IMR-90 (cell line): Measurements from ENCODE around the gene MTERF1. TPM values are rescaled to one million over a fixed set of nuclear protein-coding genes. Genes with fewer than 3 reads are reported as not detected.

ENCODE experiments used
- ATAC-seq: fragments of 200-7000 bp; cut with Tn5 transposase; 2 replicates; pipeline ENCODE4 v1.9.1; 2020; ENCODE audit warnings: low read depth, mild to moderate bottlenecking, moderate library complexity
- BruUV-seq: library from RNA; stranded (reverse); fragments of 400-500 nt; replicated peaks from 2 replicates; lab custom pipeline; 2021; lab: Mats Ljungman, UMichigan
- CTCF ChIA-PET: fragments of 300-600 bp; formaldehyde crosslinking; extraction: SDS; loops from one replicate; lab custom pipeline; 2021; ENCODE audit warnings: antibody characterized with exemption; lab: Yijun Ruan, JAX
- POLR2A ChIA-PET: fragments of 300-600 bp; sonication (Branson Sonifier 250); formaldehyde crosslinking; loops from one replicate; lab custom pipeline; 2022; ENCODE audit warnings: antibody characterized with exemption; ENCODE audit not compliant: unreplicated experiment; lab: Charles Lee
- DNase-seq: peaks from one replicate; pipeline ENCODE4 v3.0.0; 2013
- H2AFZ ChIP-seq: replicated peaks from 2 replicates; pipeline ENCODE3; 2013; ENCODE audit warnings: low read length, mild to moderate bottlenecking; ENCODE audit not compliant: poor library complexity
- H2AK5ac ChIP-seq: 2 replicates; pipeline ENCODE4 v1.6.1; 2013; ENCODE audit warnings: low read depth, low read length, inconsistent platforms
- H2AK9ac ChIP-seq: replicated peaks from 2 replicates; pipeline ENCODE3; 2013; ENCODE audit warnings: mild to moderate bottlenecking, low read depth, low read length, moderate library complexity; ENCODE audit not compliant: poor library complexity
- H2BK120ac ChIP-seq: 2 replicates; pipeline ENCODE4 v1.6.1; 2013; ENCODE audit warnings: low read depth, low read length, inconsistent platforms
- H2BK15ac ChIP-seq: 3 replicates; pipeline ENCODE4 v1.6.1; 2013; ENCODE audit warnings: low read depth, low read length, inconsistent platforms
- H2BK20ac ChIP-seq: 2 replicates; pipeline ENCODE4 v1.6.1; 2013; ENCODE audit warnings: low read depth, mild to moderate bottlenecking, inconsistent platforms, low read length, moderate library complexity
- H2BK5ac ChIP-seq: 2 replicates; pipeline ENCODE4 v1.6.1; 2013; ENCODE audit warnings: mild to moderate bottlenecking, low read depth, low read length, inconsistent platforms; ENCODE audit not compliant: poor library complexity, severe bottlenecking
- H3K14ac ChIP-seq: replicated peaks from 2 replicates; pipeline ENCODE4 v1.6.1; 2013; ENCODE audit warnings: low read depth, low read length, inconsistent platforms
- H3K18ac ChIP-seq: 2 replicates; pipeline ENCODE4 v1.6.1; 2013; ENCODE audit warnings: low read depth, low read length, control low read depth
- H3K23ac ChIP-seq: 2 replicates; pipeline ENCODE4 v1.6.1; 2013; ENCODE audit warnings: low read depth, low read length, inconsistent platforms
- H3K27ac ChIP-seq: 2 replicates; pipeline ENCODE4 v1.5.1; 2013; ENCODE audit warnings: mild to moderate bottlenecking, control low read depth, low read length; ENCODE audit not compliant: insufficient read depth
- H3K27me3 ChIP-seq: 2 replicates; pipeline ENCODE4 v1.6.1; 2013; ENCODE audit warnings: low read length; ENCODE audit not compliant: control insufficient read depth, insufficient read depth
- H3K36me3 ChIP-seq: 2 replicates; pipeline ENCODE4 v1.6.1; 2013; ENCODE audit warnings: low read length, mixed read lengths; ENCODE audit not compliant: control insufficient read depth, insufficient read depth
- H3K4ac ChIP-seq: 2 replicates; pipeline ENCODE4 v1.6.1; 2013; ENCODE audit warnings: low read depth, low read length, inconsistent platforms
- H3K4me1 ChIP-seq: 2 replicates; pipeline ENCODE4 v1.6.1; 2013; ENCODE audit warnings: low read length, mixed read lengths; ENCODE audit not compliant: control insufficient read depth, insufficient read depth
- H3K4me2 ChIP-seq: 2 replicates; pipeline ENCODE4 v1.6.1; 2013; ENCODE audit warnings: low read depth, mild to moderate bottlenecking, control low read depth, low read length, moderate library complexity
- H3K4me3 ChIP-seq: 2 replicates; pipeline ENCODE4 v1.5.1; 2013; ENCODE audit warnings: low read depth, mild to moderate bottlenecking, control low read depth, low read length, moderate library complexity; ENCODE audit not compliant: insufficient read depth
- H3K56ac ChIP-seq: 2 replicates; pipeline ENCODE4 v1.6.1; 2013; ENCODE audit warnings: low read length, inconsistent platforms; ENCODE audit not compliant: insufficient read depth; ENCODE audit errors: extremely low read depth
- H3K79me1 ChIP-seq, 2 experiments: 2 replicates each; pipeline ENCODE4 v1.6.1; 2013; ENCODE audit warnings: low read length in 2 of 2, inconsistent platforms in 1 of 2, low read depth in 1 of 2
- H3K9ac ChIP-seq: 2 replicates; pipeline ENCODE4 v1.6.1; 2013; ENCODE audit warnings: low read depth, low read length, control low read depth
- H3K9me1 ChIP-seq: 2 replicates; pipeline ENCODE4 v1.6.1; 2013; ENCODE audit warnings: low read length, inconsistent platforms; ENCODE audit not compliant: insufficient read depth
- H3K9me3 ChIP-seq: 2 replicates; pipeline ENCODE4 v1.6.1; 2013; ENCODE audit warnings: low read length; ENCODE audit not compliant: control insufficient read depth, insufficient read depth
- H4K20me1 ChIP-seq: 2 replicates; pipeline ENCODE4 v1.6.1; 2013; ENCODE audit warnings: low read length, inconsistent platforms; ENCODE audit not compliant: insufficient read depth
- H4K5ac ChIP-seq: 2 replicates; pipeline ENCODE4 v1.6.1; 2013; ENCODE audit warnings: mild to moderate bottlenecking, low read depth, low read length, control low read depth
- H4K8ac ChIP-seq, 2 experiments: 2 replicates each; pipeline ENCODE4 v1.6.1; 2013; ENCODE audit warnings: low read depth in 2 of 2, low read length in 2 of 2, control low read depth in 1 of 2, inconsistent platforms in 1 of 2
- H4K91ac ChIP-seq: 2 replicates; pipeline ENCODE4 v1.6.1; 2013; ENCODE audit warnings: low read depth, low read length, inconsistent platforms; ENCODE audit not compliant: insufficient read depth
- CTCF ChIP-seq: conservative IDR thresholded peaks from 2 replicates; pipeline ENCODE4 v1.5.1; 2012; ENCODE audit warnings: mild to moderate bottlenecking, low read depth, low read length, improper control_type of control experiment
- MAZ ChIP-seq: IDR thresholded peaks from 2 replicates; pipeline ENCODE4 v1.6.1; 2012; ENCODE audit warnings: low read depth, mild to moderate bottlenecking, low read length, improper control_type of control experiment, moderate library complexity, borderline replicate concordance
- dilution Hi-C: fragments of 300-500 bp; cut with HindIII; formaldehyde crosslinking; loops from one replicate; pipeline ENCODE4 v1.14.3; 2018; ENCODE audit warnings: low sequenced_read_pairs; ENCODE audit not compliant: unreplicated experiment
- in situ Hi-C: fragments of 300-500 bp; cut with MboI; formaldehyde crosslinking; loops from 3 replicates; pipeline ENCODE4 v1.14.3; 2019; ENCODE audit warnings: low sequenced_read_pairs, inconsistent platforms, mixed read lengths
- intact Hi-C: fragments of 100-400 bp; cut with micrococcal nuclease; formaldehyde crosslinking; loops from 2 replicates; pipeline ENCODE4 v1.10.0; 2022
- polyA plus RNA-seq, 3 experiments: library from polyadenylated mRNA; depleted of rRNA; stranded (reverse); fragments of >200 nt; gene quantifications; 2 replicates each; pipeline ENCODE4 v1.2.3, GENCODE V29; 2012; ENCODE audit warnings: low replicate concordance in 1 of 3
- total RNA-seq: library from RNA; depleted of rRNA; stranded (reverse); fragments of >200 nt; gene quantifications from 2 replicates; pipeline ENCODE4 v1.2.3, GENCODE V29; 2012

The MTERF1 gene
- total and polyA plus RNA-seq, 2 of the 4 experiments (the other 2 are of a cell fraction), result 7.0 to 7.3 TPM

DNA sequence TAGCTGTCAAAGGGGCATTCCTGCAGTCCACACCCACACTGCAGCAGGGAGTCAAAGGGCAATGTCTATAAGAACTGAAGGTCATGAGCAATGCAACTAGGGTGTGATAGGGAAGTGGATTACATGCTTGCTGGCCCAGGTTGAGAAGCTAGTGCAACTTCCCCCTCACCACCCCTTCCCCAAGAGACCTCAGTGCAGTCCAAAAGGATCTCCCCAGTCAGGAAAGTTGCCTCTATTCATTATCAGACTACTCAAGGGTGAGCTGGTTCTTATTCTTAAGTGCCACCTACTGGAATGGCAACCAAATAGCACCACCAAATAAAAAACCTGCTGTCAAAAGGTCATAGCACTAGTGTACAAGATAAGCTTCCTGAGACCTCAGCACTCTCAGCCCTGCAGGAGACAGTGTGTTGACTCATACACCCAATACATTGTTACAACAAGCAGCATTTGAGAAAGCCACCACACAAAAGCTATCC, 28.2 kb downstream of the MTERF1 start:
- Histone ChIP-seq H2BK120ac (no peak overlapping the region), H4K8ac (no peak overlapping the region), H3K14ac (no peak overlapping the region), H3K9ac (no peak overlapping the region), H3K4me2 (no peak overlapping the region), H3K18ac (no peak overlapping the region), H2BK15ac (no peak overlapping the region), H4K20me1 (no peaks in the 10 kb centered on the region), H3K4me3 (no peak overlapping the region), H3K79me1 (peaks cover 5 to 6% of the 10 kb centered on the region in 2 experiments; a peak in 3 of 4 replicates), H3K9me1 (no peaks in the 10 kb centered on the region; the same call in 1 of the 2 replicates), H2BK5ac (no peak overlapping the region), H3K36me3 (no peaks in the 10 kb centered on the region), H4K91ac (no peak overlapping the region), H3K23ac (no peak overlapping the region), H3K4me1 (peaks cover 2% of the 10 kb centered on the region; the same call in 1 of the 2 replicates), H3K56ac (no peak overlapping the region), H2AK5ac (no peak overlapping the region), H2BK20ac (no peak overlapping the region), H4K5ac (no peak overlapping the region), H3K4ac (no peak overlapping the region), H2AFZ (no peak overlapping the region), H3K27ac (no peak overlapping the region), H3K27me3 (no peaks in the 10 kb centered on the region), H2AK9ac (no peak overlapping the region), H3K9me3 (no peaks in the 10 kb centered on the region)
- POLR2A ChIA-PET, result no interaction called here
- DNase-seq, result peak; percentile 12
- intact Hi-C loops, result no loop called here
- in situ Hi-C loops, result no loop called here
- CTCF ChIA-PET, result interaction anchor here (0.5 to 0.7 kb wide), 2 partner anchors 22 to 43 kb away, joined by 3 to 6 read pairs; no protein-coding TSS in a partner anchor
- dilution Hi-C loops, result no loop called here
- TF ChIP-seq MAZ (no peak), CTCF (peak; percentile 22; the same call in 1 of the 2 replicates)
- peak; percentile 17; the same call in 1 of the 2 replicates for ATAC-seq
- no TSS peak for BruUV-seq
